HuH-7.5 (cell line): ENCODE measurements around the gene GDPD4.

ENCODE experiments used
- DNase-seq: peaks from one replicate; pipeline ENCODE4 v3.0.0; 2011; ENCODE audit warnings: low spot score

Gene GDPD4

DNA sequence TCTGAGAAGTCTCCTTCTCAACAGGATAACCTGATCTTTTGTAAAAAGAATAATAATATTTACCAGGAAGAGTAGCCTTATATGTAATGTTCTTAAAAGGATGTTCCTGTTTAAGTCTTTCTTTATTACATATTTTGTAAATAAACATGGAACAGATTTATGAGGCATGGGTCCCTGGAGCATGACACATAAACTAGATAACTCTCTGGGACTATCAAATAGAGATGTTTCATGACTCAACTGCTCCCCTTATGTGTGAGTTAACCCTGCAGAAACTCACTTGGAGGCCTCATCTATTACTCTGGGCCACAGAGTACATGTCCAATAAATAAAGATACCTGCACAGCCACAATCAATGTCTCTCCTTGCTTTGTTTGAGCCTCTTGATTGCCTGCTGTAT, 64.6 kb downstream of the GDPD4 start:
- DNase-seq = no peak

DNA sequence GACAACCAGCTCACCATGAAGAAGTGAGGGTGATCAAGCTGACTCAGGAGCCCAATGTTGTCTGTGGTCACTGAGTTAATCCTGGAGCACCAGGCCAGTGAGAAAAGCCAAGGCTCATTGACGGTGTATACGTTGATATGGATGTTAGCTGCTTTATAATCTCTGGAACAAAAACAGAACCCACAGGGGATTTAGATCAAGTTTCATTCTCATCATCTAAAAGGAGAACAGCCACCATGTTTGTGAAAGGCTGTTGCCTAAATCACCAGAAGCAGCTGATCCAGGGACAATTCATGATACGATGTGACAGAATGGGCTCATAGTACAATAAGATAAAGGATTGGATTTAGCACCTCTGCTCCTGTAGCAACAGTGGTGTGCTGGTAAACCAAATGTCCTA, 68.5 kb downstream of the GDPD4 start:
- DNase-seq = no peak

DNA sequence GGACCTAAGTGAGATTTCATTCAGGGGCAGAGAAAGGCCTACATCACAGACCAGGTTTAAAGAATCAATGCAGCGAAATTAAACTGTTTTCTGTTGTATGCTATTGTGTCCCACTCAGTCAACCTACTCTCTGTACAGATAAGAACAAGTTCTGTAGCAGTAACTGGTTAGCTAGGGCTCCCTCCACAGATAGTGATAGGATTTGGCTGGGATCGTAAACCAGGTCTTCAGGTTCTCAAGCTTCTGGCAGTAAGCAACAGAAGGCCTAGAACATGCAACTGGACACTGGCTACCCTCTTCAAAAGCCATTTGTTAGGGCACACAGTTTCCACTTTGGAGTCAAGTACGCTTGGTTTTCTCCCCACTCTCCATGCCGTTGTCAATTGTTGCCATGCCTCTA, 69.2 kb downstream of the GDPD4 start:
- no peak for DNase-seq

DNA sequence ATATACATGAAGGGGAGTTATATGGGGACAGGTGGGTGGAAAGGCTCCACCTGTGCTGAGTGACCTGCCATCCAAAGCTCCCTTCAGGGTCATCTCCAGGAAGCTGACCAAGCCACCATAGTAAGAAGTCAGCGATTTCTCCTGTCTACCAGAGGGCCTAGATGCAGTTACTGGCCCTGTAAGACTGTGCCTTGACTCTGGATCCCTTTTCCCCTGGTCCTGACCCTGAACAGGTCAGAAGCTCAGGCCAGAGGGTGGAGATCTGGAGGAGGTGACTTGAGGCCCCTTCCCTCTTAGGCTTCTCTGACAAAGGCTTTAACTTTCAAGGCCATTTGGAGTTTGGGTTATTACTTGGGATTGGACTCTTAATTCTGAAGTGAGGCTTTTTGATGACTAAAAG, 69.7 kb downstream of the GDPD4 start:
- DNase-seq = no peak

DNA sequence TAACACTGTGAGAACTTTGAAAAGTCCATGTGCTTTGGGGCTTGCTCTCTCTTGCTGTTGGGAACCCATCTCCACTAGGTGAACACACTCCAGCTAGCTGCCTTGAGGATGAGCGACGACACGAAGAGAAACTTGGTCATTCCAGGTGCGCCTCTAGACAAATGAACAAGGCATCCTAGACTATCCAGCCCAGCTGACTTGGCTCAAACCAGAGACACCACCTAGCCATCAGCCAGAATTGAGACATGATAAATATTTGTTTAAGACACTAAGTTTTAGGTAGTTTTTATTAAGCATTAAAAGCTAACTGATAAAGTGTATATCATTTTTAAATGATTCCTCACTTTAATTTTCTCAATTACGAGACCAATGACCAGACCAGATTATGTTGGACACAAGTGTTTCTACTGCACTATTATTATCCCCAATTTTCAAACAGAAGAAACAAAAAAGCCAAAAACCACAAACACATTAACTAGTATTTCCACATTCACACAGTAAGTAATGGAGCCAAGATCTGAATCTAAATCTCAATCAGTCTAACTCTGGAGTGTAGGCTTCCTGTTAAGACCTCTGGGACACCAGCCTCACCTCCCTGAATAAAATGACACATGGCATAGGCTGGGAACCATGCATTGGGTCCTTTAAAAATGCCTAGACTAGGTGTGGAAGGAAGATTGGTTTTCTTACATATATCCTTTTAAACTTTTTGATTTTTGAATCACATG, 70.4 kb downstream of the GDPD4 start:
- no peak for DNase-seq

DNA sequence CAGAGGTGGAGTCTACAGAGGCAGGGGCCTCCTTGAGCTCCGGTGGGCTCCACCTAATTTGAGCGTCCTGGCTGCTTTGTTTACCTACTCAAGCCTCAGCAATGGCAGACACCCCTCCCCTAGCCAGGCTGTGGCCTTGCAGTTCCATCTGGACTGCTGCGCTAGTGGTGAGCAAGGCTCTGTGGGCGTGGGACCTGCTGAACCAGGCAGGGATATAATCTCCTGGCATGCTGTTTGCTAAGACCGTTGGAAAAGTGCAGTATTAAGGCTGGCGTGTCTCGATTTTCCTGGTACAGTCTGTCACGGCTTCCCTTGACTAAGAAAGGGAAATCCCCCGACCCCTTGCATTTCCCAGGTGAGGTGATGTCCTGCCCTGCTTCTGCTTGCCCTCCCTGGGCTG, 77.7 kb downstream of the GDPD4 start:
- DNase-seq = no peak

DNA sequence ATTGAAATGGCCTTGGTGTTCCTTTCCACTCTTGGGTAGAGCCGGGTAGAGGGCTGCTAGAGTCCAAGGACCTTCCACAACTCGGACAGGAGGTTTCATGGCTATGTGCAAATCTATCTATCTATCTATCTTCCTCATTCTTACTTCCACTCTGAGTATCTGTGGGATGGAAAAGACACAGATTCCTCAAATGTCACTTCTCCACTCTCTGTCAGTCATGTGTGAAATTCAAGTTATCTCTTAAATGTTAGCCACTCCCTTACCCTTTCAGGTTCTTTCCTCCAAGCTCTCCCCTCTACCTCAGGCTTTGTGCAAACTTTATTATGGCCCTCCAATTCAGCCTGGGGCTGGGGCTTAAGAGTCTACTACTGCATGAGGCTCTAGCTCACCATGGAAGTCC, 84.3 kb downstream of the GDPD4 start:
- DNase-seq = no peak

DNA sequence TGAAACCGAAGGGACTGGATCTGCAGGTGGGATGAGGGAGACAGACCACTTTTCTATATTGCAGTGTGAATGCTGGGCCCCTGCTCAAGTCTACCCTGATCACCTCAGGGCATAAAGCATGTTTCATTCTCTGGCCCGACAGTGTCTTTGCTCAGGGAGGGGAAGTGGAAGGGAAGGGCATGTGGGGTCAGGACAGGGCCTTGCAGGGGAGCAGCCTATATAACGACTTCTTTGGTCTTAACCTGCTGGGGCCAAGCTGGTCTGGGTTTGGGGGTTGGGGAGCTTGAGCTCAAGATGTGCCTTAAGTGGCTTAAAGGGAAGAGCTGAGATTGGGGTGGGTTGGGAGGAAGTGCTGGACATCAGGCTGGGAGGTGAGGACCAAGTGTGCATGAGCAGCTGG, 86.4 kb downstream of the GDPD4 start:
- DNase-seq = no peak

DNA sequence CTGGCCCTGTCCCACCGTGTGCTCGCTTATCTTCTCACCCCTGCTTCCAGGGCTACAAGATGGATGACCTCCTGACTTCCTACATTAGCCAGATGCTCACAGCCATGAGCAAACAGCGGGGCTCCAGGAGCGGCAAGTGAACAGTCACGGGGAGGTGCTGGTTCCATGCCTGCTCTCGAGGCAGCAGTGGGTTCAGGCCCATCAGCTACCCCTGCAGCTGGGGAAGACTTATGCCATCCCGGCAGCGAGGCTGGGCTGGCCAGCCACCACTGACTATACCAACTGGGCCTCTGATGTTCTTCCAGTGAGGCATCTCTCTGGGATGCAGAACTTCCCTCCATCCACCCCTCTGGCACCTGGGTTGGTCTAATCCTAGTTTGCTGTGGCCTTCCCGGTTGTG, 86.9 kb downstream of the GDPD4 start:
- DNase-seq = no peak

DNA sequence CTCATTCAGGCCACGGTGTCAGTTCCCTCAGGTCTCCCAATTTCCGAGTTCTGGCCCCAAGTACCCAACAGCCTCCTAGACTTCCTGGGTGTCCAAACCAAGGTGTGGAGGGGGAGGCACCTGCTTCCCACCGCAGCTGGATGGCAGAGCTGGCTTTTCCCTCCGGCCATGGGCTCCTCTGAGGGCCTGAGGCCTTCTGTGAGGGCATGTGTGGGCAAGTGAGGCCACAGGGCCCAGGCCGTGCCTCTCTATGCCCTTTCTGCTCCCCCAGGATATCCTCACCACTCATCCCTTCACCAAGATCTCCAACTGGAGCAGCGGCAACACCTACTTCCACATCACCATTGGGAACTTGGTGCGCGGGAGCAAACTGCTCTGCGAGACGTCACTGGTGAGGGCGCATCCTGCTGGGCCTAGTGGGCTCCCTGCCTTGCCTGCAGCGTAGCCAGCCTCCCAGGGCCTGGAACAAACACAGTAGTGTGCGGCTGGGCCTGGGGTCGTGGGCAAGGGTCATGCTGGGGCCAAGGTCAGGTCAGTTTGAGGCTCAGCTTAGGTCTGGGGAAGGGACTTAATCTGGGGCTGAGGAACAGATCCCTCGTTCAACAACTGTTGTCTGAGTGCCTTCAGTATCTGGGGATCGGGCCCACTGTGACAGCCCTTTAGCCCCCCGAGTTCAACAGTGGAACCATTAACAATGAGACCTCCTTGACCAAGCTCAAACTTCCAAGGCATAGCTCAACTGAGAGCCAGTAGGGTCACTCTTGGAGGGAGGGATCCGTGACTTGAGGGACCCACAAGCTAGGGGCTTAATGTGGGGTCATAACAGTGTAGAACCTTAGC, 87.7 kb downstream of the GDPD4 start:
- DNase-seq = no peak

DNA sequence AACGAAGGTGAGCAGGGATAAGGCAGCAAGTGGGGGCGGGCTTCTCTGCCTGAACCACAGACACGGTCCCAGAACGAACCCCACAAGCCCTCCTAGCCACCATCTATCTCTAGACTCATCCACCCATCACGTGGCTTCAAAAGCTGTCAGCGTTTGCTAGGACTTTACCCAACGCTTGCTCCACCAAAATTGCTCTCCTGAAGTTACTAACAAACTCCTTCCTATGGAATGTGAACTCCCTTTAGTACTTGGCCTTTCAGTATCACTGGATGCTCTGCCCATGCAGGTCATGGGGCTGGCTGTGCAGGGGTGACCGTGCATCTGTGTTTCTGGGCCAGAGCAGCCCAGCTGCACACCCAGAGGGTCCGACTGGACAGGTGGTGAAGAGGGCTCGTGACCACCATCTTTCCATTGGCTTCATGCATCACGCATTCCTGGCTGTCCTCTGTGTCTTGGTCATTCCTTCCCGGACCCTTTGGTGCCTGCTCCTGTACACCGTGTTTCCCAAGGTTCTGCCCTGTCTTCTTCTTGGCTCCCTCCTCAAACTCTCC, 88.4 kb downstream of the GDPD4 start:
- DNase-seq = no peak

DNA sequence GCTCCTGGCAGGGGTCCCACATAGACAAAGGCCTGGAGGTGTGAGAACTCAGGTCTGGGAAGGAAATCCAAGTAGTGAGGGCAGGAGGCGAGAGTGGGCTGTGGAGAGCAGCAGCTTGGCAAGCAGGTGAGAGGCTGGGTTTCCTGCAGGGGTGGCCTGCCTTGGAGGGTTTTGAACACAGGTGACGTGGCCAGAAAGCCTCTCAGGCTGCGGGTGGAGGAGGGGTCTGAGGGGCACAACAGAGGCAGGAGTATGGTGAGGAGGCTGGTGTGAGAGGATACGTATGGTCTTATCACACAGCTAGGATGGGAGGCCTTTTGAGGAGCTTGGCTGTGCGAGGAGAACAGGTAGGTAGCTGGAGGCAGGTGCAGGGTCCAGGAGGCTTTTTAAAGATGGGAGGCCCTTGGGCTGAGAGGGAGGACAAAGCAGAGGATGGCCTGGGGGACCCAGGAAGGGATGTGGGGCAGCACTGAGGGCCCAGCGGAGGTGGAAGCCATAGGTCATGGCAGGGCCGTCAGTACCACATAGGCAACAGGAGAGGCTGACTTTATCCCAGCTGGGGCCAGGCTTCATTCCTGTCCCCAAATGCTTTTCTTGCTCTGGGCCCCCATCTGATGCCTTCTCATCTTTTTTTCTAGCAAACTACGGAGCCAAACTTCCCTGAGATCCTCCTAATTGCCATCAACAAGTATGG, 89.0 kb downstream of the GDPD4 start:
- no peak for DNase-seq

DNA sequence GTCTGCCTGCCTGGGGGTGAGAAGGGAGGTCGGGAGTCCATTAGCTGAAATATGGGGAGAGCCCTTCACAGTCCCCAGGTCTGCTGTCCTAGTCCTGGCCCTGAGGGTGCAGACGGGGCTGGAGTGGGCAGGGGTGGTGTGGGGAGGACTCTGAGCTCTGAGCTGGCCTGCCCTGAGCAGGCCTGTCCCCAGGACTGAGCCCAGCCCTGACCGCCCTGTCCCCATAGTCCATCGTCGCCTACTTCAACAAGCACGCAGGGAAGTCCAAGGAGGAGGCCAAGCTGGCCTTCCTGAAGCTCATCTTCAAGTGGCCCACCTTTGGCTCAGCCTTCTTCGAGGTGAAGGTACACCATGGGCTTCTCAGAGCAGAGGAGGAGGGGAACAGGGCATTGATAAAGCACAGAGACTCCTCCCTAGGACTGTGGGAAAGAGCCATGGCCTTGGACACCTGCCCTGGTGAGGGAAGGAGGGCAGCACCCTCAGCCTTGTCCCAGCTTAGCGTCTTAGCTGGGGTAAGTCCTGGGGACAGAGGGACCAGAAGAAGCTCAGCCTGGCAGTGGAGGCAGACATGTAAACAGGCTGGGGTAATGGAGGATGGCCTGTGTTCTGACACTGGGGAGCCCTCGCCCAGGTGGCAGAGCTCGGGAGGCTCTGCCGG, 89.8 kb downstream of the GDPD4 start:
- DNase-seq = no peak

DNA sequence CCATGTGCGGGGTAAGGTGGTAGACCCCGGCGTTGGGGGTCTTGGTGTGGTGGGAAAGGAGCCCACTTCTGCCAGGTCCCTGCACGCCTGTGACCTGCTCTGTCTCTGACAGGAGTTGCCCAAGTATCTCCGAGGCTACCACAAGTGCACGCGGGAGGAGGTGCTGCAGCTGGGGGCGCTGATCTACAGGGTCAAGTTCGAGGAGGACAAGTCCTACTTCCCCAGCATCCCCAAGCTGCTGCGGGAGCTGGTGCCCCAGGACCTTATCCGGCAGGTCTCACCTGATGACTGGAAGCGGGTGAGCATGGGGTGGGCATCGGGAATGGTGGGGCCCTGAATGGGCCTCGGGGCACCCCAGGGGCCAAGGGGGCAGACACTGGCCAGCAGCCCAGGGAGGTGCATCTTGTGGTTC, 90.4 kb downstream of the GDPD4 start:
- no peak for DNase-seq

DNA sequence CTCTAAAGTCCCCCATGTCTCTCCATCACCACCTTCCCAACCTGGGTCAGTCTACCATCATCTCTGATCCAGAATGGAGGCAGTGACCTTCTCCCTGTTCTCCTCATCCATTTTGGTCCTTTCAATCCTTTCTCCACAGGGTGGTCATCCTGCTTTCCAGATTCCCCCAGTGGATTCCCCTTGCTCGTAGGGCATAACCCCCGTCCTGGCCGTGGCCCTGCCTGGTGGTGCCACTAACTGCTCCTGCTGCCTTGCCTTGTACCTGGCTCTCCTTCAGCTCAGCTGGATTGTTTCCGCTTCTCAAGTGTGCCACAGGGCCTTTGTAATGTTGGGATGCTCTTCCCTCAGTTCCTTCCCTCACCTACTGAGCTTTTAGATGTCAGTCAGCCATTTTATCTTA, 91.8 kb downstream of the GDPD4 start:
- DNase-seq = no peak

DNA sequence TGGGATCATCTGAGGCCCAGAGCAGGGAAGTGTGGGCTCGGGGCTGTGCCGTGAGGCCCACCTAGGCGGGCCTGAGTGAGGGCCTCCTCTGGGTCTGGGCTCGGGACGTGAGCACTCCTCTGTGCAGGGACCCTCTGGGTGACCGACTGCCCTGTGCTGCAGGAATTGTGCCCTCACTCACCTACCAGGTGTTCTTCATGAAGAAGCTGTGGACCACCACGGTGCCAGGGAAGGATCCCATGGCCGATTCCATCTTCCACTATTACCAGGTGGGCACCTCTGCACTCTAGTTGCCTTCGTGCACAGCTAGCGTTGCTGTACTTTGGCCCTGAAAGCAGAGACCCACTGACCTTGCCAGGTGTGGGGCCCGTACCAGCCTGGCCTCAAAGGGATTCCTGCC, 93.0 kb downstream of the GDPD4 start:
- DNase-seq = no peak

DNA sequence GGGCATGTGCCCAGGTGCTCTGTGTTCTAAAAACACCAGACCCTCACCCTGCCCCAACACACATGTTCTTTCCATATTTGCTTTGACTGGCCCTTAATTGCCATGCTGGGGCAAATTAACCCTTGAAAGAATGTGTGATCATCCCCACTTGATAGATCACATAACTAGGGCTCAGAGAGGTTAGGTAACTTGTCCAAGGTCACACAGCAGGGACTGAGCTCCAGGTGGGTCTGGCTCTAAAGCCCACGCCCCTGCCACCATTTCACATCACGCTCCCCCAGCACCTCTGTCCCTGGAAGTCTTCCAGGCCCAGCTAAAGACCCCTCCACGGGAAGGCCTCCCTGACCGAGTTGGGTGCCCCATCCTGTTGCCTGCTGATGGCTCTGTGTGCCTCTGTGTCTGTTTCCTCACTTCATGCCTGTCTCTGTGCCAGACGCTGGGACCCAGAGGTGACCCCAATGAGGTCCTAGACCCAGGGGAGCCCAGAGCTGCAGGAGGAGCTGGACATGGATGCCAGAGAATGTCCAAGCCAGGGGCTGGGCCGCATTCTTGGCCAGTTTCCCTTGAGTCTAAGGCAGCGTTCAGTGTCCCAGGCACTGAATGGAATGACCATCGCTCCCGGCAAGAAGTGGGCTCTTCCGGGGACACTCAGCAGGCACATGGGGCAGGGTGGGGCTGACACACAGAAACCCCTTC, 93.7 kb downstream of the GDPD4 start:
- DNase-seq = no peak

DNA sequence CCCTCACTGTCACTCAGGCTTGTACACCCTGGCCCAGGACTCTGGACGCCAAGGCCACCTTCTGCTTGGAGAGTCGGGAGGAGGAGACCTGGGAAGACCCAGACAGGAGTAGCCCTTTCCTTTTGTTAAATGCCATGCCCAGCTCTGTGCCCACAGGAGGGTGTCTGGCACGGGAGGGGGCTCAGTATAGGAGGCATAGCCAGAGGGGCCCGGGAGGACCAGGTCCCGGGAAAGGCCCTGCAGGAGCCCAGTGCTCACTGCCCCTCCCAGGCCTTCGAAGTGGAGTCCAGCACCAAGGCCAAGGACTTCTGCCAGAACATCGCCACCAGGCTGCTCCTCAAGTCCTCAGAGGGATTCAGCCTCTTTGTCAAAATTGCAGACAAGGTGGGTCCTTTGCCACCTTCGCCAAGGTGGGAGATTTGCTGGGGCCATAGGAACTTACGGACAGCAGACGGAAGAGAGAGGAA, 94.4 kb downstream of the GDPD4 start:
- no peak for DNase-seq

DNA sequence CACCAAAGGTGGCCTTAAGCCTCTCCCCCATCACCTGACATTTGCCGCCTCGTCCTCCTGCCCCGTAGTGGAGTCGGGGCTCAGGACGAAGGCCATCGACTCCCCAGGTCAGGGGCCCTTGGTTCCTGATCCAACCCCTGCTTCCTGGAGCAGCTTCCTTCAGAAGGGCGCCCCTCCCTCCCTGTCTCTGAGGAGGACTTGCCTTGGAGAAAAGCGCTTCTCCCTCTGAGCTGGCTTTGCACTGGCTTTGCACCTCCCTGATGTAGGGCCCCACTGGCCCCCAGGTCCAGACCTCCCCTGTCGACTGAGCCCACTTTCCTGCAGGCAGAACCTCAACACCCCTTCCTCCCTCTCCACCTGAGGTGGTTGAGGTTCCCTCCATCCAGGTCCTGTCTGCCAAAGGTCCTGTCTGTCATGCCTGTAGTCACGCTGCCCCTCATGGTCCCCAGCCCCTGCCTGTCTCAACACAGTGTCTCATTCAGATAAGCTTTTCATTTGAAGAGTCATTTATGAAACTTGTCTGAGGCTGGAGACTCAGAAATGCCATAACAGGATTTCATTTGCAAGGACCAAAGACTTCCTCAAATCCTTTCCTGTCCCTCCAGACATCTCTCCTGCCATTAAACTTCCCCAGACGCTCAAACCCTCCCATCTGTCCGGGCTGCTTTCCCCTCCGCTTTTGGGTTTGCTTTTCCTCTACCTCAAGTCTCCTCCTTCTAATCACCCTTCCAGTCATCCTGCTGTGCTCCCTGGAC, 95.0 kb downstream of the GDPD4 start:
- DNase-seq = no peak

DNA sequence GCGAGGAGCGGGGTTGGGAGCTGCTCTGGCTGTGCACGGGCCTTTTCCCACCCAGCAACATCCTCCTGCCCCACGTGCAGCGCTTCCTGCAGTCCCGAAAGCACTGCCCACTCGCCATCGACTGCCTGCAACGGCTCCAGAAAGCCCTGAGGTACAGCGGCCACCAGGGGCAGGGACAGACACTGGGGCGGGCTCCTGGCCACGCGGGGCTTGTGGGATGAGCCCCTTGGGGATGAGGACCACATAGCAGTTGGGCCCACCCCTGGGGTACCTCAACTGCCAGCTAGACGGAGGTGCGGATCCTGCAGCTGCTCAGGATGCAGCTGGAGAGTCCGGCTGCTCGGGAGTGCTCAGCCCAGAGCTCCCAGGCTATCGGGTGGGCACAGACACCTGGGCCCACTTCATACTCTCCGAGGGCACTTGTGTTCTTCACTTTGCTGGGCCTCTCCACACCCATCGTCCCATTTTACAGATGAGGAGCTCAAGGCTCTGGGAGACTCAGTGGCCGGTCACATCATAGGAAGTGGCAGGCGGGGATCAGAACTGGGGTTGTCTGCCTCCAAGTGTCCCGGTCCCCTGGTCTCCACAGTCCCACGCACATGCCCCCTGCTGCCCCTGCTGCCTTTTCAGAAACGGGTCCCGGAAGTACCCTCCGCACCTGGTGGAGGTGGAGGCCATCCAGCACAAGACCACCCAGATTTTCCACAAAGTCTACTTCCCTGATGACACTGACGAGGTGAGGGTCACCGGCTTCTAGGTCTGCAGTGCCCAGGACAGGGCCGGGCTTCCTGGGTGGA, 95.8 kb downstream of the GDPD4 start:
- no peak for DNase-seq
